Measurements from ENCODE around the gene MIOS.

Gene MIOS

DNA sequence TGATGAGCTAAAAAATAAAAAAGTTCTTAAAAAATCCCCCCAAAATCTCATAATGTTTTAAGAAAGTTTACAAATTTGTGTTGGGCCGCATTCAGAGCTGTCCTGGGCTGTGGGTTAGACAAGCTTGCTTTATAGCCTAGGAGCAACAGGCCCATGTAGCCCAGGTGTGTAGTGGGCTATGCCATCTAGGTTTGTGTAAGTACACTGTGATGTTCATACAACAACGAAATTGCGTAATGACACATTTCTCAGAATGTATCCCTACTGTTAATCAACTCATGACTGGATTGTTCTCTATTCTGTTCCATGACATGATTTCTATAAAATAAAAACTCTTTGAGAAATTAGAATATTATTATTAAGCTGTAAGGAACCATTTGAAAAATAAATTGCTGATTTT is 13.0 kb downstream of the MIOS start:
- in situ Hi-C loops (cut with MboI; ENCODE audit: low sequenced_read_pairs) = loop anchor here (25.0 kb wide), 1 partner anchor 633 kb away; no protein-coding TSS in a partner anchor

DNA sequence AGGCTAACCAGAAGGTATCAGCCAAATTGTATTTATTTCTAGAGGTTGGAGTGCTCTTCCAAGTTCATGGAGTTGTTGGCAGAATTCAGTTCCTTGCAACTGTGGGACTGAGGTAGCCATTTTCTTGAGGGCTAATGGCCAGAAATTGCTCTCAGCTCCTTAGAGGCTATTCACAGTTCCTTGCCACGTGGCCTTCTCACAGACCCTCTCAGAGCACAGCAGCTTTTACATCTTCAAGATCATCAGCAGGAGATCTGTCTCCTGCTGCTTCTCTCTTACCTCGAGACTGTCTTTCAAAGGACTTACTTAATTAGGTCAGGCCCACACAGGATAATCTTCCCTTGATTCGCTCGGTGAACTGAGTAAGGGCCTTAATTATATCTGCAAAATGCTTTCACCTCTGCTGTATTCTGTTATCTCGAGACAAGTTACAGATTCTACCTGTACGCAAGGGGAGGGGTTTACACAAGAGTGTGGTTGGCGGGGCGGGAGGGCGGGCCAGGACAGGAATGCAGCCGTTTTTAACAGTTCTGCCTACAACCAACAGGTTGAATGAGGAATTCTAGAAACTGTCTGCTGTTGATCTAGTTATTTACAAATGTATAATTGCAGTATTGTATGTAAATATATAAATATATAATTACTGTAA is 15.0 kb downstream of the MIOS start:
- in situ Hi-C loops (cut with MboI; ENCODE audit: low sequenced_read_pairs) = loop anchor here (25.0 kb wide), 1 partner anchor 631 kb away; no protein-coding TSS in a partner anchor

DNA sequence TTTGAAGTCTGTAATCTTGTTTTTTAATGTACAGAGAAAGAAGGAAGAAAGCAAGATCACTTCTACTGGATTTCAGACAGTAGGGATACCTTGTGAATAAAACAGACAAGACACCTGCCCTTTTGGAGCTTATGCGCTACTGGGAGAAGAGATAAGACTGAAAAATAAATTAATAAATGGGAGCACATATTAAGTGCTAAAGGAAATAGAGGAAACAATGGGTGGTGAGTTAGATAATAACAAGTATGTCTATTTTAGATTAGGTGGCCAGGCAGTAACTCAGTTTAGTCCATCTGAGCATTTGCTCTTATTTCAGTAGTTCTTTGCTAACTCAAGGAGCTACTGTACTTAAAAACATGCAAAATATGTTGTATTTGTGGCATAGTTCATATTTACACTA is 15.9 kb downstream of the MIOS start:
- in situ Hi-C loops (cut with MboI; ENCODE audit: low sequenced_read_pairs) = loop anchor here (25.0 kb wide), 1 partner anchor 630 kb away; no protein-coding TSS in a partner anchor

DNA sequence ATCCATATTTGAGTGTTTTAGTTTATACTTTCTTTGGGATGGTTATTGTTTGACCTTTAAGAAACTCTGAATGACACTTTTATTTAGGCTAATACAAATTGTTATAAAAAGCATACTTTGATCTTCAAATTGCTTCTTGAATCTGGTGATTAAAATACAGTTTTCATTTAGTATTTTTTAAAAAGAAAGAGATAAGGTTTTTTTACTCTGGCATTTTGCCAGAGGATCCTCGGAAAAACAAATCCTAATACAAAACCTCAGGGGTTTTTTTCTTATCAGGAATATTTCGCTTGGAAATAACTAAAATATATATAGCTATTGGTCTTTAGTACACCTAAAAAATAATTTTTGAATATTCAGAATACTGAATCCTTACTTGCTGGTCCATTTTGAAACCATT is 17.0 kb downstream of the MIOS start:
- in situ Hi-C loops (cut with MboI; ENCODE audit: low sequenced_read_pairs) = loop anchor here (25.0 kb wide), 1 partner anchor 629 kb away; no protein-coding TSS in a partner anchor

DNA sequence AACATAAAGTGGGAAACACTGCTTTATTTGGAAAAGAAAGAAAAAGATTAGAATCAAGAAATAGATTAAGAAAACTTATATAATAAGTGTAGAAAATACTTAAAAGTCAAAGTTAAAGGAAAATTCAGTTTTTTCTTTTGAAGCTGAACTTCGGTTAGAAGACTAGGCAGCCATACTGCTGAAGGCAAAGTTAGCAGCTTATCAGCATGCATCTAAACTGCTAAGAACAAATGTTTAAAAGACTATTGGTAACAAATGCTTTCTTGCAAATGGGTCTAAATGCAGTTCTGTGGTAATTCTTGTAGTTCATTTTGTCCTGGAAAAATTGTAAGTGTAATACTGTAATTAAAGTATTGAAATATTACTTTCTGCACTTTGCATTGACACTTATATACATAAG is 18.0 kb downstream of the MIOS start:
- in situ Hi-C loops (cut with MboI; ENCODE audit: low sequenced_read_pairs) = loop anchor here (25.0 kb wide), 1 partner anchor 628 kb away; no protein-coding TSS in a partner anchor

DNA sequence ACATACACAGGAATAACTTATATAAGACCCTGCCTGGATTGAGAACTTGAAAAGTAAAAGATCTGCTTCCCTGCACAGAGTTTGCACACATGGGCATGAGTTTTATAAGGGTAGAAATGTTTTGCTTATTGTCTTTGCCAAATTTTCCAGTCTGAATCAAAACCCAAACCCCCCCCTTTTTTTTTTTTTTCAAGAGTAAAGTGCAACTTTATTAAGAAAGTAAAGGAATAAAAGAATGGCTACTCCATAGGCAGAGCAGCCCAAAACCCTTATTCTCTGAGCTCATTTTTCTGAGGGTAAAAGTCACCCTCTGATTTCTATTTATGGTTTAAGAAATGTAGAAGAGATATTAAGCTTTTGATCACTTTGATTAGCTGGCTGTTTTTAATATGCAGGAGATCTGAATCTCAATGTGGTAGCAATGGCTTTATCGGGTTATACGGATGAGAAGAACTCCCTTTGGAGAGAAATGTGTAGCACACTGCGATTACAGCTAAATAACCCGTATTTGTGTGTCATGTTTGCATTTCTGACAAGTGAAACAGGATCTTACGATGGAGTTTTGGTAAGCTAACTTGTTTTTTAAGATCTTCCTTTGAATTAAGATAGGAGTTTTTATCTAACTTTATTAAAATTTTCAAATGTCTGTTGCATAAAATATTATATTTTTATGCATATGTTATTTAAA is 18.7 kb downstream of the MIOS start:
- in situ Hi-C loops (cut with MboI; ENCODE audit: low sequenced_read_pairs) = loop anchor here (25.0 kb wide), 1 partner anchor 627 kb away; no protein-coding TSS in a partner anchor

DNA sequence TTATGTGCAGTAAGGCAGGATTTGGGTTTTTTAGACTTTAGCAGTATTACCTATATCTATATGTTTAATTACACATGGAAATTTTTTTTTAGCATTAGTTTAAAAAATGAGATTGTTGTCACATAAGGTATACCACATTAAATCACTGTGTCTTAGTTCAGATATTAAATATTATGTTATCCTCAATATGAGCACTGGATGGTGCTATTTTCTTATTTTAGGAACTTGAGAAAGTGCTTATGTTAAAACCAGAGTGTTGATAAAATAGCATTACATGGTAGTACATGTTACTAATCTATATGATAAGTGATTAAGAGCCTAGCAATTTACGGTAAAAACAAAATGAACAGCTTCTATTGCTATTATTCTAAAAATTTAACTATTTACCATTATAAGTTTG is 28.8 kb downstream of the MIOS start:
- in situ Hi-C loops (cut with MboI; ENCODE audit: low sequenced_read_pairs) = loop anchor here (25.0 kb wide), 1 partner anchor 617 kb away; no protein-coding TSS in a partner anchor

DNA sequence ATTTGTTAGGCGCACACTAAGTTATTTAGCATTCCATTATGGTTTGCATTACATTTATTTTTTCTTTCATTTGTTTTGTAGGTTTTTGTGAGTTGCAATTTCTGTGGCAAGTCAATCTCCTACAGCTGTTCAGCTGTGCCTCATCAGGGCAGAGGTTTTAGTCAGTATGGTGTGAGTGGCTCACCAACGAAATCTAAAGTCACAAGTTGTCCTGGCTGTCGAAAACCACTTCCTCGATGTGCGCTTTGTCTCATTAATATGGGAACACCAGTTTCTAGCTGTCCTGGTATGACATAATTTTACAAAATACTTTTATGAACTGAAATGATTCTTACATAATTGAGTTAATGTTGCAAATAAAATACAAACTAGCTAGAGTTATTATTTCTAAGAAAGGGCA is 29.5 kb downstream of the MIOS start:
- in situ Hi-C loops (cut with MboI; ENCODE audit: low sequenced_read_pairs) = loop anchor here (25.0 kb wide), 1 partner anchor 616 kb away; no protein-coding TSS in a partner anchor

DNA sequence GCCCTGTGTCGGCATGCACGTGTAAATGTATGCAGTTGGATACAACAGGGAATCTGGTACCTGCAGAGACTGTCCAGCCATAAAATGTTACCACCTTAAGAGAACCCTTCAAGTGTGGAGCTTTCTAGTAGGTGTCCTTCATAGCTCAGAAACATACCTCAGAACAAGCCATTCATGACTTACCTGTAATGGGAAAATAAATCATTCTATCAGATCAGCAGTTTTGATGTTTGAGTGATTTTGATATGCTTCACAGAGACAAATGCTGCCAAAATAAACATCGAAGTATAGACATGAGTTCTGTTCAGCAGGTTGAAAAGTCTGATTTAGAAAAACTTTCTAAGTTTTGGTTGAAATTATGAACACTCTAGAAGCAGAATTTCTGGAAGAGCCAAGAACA is 40.3 kb downstream of the MIOS start:
- in situ Hi-C loops (cut with MboI; ENCODE audit: low sequenced_read_pairs) = no loop called here

DNA sequence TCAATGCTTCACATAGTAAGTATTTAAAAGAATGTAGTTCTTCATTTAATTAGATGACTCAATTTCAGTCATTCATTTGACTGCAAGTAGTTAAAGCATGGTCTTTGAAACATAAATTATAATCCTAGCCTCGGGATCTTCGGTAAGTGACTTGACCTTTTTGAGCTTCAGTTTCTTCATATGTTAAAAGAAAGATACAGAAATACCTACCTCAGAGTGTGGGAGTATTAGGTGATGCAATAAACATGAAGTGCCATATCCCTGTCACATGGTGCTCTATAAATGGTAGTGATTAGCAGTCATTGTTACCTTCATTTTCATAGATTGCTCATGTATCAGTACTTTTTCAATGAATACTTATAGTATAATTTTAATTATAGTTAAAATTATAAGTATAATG is 42.6 kb downstream of the MIOS start:
- in situ Hi-C loops (cut with MboI; ENCODE audit: low sequenced_read_pairs) = no loop called here

DNA sequence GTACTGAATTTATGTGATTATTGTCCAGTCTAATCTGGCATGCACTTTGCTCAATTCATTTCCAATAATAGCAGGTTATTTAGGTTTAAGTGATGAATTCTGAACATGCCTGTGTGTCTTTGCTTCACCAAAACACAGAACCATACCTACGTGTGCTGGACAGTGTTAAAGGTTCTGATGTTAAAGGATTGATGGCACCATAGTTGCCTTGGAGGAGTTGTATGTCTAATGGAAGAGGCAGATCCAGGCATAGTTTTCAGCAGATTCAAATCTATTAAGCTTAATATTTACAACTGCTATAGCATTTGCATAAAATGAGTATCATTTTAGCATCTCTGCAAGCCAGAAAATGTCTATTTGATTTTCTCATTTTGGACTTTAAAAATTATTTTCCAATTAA is 45.8 kb downstream of the MIOS start:
- in situ Hi-C loops (cut with MboI; ENCODE audit: low sequenced_read_pairs) = no loop called here

DNA sequence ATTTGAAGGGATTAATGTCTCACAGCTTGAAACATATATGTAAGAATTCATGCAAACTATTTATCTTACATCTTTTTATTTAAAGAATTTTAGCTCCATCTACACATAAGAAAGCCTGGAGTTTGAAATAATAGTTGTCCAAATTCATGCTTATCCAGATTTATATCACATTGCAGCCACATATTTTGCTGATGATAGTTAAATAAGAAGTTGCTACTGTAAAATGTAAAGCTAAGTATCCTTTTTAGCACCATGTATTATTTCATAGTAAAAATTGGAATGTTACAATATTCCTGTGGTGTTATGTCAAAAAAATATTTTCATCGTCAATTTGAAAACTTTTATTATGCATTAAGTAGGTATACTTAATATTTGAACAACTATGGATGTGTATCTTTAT is 46.5 kb downstream of the MIOS start:
- in situ Hi-C loops (cut with MboI; ENCODE audit: low sequenced_read_pairs) = no loop called here

DNA sequence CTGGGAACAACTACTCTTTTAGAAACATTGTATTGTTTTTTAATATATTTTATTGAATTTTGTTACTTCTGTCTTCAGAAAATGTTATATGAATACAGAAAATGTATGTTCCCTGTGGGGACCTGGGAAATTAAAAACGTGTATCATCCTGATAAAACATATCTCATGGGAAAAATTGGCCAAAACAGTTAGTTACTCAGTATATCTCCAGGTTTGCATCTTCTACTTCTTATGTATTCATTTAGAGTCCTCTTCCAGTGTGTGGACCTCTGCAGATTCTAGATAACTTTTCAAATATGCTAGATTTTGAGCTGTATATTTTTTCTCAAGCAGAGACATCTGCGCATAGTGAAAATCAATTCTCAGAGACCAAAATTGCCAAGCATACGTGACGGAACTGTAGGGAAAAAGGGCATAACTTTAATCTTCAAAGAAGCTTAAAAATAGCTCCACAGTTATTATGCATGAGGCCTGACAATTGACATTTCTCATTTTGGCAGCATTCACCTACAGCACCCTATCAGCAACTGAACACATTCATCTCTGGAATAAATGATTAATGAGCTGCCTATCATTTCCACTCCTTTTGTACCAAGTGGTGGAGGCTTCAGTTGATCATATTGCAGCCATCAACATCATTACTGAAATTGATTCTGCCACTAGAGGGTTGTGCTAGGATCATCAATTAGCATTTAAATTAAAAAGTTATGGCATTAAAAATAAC is 47.5 kb downstream of the MIOS start:
- in situ Hi-C loops (cut with MboI; ENCODE audit: low sequenced_read_pairs) = no loop called here

DNA sequence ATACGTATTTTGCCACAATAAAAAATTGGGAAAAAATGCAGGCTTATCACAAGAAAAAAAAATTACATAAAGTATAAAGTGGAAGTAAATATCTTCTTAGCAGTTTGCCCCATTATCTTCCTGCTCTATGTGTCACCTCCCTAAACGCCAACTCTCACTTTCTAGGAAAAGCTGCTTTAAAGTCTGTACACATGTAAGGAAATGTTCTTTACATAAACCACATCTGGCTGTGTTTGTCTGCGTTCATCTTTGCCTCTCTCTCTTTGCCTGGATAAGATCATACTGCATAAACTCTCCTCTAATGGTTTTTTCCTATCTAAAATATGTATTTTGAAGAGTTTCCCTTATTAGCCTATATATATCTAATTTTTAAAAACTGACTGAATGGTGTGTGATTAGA is 50.9 kb downstream of the MIOS start:
- in situ Hi-C loops (cut with MboI; ENCODE audit: low sequenced_read_pairs) = no loop called here

DNA sequence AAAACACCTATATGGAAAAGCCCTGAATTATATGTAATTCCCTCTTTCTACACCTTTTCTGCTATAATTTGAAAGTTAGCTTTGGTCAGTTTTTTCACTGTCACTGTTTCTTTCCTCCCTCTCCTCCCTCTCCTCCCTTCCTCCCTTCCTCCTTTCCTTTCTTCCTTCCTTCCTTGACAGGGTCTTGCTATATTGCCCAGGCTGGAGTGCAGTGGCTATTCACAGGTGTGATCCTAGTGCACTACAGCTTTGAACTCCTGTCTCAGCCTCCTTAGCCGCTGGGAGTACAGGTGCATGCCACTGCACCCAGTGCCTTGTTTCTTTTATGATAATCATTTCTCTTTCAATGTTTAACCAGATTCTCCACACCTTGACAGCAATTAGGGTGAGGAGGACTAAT is 51.7 kb downstream of the MIOS start:
- in situ Hi-C loops (cut with MboI; ENCODE audit: low sequenced_read_pairs) = no loop called here

DNA sequence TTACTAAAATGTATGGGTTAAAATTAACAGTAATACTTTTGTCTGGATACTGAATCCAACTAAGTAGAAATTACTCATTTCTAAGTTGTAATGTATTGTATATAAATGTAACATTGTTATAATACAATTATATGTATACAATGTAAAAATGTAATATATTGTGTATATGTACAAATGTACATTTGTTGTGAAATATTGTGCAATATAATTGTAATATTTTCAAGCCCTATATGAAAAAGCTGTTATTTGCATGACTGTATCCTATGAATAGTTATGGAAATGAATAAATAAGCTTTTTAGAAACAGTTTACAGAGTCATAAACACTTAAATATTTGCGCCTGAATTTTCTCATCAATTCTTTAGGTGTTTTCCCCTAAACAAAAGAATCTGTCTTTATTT is 53.6 kb downstream of the MIOS start:
- in situ Hi-C loops (cut with MboI; ENCODE audit: low sequenced_read_pairs) = no loop called here

DNA sequence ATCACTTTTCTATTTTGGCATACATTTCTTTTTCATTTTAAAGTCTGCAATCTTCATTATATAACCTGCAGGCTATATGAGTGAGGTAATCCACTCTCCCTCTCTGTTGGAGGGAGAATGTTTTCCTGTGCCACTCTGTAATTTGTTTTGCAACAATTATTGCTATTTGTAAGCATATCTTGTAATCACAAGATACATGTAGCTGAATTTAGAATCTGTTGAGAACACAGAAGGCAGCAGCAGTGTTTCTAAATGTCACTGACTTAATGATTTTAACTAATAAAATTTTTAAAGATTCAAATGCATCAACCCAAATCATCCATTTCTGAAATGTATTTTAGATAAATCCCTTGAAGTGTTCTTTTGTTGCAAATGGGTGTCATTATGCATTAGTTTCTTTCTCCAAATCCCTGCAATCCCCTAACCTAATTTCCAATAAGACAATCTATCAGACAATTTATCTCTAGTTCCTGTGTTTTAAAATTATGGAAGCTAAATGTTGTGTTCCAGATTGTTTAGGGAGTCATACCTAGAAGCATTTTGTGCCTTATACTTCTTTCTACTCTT is 54.0 kb downstream of the MIOS start:
- in situ Hi-C loops (cut with MboI; ENCODE audit: low sequenced_read_pairs) = no loop called here

DNA sequence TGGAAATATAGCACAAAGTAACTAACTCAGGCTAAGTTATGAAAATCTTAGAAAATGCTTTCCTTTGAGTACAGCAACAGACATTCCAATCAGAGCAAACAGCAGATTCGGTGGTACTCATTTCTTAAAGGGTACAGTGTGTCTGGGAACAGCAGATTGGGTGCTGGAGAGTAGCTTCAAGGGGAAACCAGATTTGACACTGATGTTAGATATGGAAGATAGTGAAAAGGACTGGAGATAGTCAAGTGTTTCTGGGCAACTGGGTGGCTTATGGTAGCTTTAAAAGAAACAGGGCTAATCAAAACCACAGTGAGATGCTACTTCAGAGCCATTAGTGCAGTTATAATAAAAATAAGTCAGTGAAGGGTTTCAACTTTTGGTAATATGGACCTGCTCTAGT is 61.8 kb downstream of the MIOS start:
- in situ Hi-C loops (cut with MboI; ENCODE audit: low sequenced_read_pairs) = no loop called here

DNA sequence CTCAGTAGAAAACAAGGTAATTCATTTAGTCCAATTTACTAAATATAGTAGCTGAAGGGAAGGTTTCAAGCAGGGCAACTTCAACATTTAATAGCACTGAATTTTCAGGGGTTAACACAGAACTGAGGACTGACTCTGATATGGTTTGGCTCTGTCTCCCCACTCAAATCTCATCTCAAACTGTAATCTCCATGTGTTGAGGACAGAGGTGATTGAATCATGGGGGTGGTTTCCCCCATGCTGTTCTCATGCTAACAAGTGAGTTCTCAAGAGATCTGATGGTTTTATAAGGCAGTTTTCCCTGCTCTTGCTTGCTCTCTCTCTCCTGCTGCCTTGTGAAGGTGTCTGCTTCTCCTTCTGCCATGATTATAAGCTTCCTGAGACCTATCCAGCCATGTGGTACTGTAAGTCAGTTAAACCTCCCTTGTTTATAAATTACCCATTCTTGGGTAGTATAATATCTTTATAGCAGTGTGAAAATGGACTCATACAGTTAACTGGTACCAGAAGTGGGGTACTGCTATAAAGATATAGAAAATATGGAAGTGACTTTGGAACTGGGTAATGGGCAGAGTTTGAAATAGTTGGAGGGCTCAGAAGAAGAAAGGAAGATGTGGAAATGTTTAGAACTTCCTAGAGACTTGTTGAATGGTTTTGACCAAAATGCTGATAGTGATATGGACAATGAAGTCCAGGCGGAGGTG is 64.1 kb downstream of the MIOS start:
- in situ Hi-C loops (cut with MboI; ENCODE audit: low sequenced_read_pairs) = no loop called here

DNA sequence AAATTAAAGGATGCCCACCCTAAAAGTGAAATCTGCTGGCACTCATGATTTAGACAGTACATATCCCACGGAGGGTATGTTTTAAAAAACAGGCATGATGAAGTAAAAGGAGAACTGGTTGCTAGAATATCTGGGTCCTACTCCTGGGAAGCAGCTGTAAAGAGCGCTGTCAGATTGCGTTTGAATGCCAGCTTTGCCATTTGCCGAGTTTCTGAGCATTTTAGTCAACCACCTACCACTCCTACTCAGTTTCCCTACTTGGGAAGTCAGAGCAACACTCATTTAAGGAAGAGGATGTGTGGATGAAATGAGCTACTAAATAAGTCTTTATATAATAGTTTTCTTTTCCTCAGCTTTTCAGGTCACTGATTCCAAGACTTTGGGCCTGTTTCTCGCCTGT is 72.7 kb downstream of the MIOS start:
- in situ Hi-C loops (cut with MboI; ENCODE audit: low sequenced_read_pairs) = no loop called here

DNA sequence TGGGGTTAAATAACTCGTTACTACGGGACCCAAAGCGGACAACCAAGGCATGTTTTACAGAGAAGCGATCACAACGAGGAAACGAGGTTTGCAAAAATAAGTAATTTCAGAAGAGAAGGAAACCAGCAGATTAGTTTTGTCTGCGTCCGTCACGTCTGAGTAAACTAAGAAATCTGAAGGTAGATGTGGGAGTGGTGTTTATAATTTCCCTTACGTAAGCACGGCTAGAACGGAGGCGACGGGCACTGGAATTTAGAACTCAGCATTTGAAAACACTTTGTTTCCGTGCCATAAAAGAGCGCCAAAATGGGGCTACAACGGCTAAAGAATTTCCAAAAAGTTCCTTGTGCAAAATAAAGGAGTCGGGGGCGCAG is 73.2 kb downstream of the MIOS start:
- in situ Hi-C loops (cut with MboI; ENCODE audit: low sequenced_read_pairs) = no loop called here

All from HL-60/S4 treated with retinoic acid at 250 ng/mL for 4 days and 3 days (cell line).